Astrocyte of the cerebellum (primary cell): ENCODE data around the gene PXYLP1.
A peak's percentile ranks its signal among the peaks of the same experiment; 100 is the strongest.

ENCODE experiments used
- DNase-seq: peaks from one replicate; pipeline ENCODE4 v3.0.0-alpha.2; 2011; ENCODE audit warnings: low read depth
- H3K4me3 ChIP-seq: 2 replicates; pipeline ENCODE4 v1.5.1; 2011; ENCODE audit warnings: mild to moderate bottlenecking, low read depth, low read length, moderate library complexity
- CTCF ChIP-seq: IDR thresholded peaks from 2 replicates; pipeline ENCODE4 v1.5.1; 2012; ENCODE audit warnings: low read length, low read depth, moderate library complexity, mild to moderate bottlenecking; ENCODE audit errors: missing control alignments
- in situ Hi-C: cut with HindIII; loops from 2 replicates; pipeline ENCODE4 v1.10.0; 2017; ENCODE audit warnings: low sequenced_read_pairs

PXYLP1 gene

GRCh38 chr3:141231101-141231951, at the start of gene PXYLP1:
Gene PXYLP1 (plus strand): TSS chr3:141231825. CDS start chr3:141260176, 28,351 bp downstream.
- peak; percentile 39 for TF ChIP-seq CTCF
- in situ Hi-C loops, result no loop called here
- peak within 1 kb of the TSS; percentile 63 for H3K4me3 ChIP-seq
- DNase-seq, result peak; percentile 57

- in situ Hi-C loops, result no loop called here
- H3K4me3 ChIP-seq, result no peak overlapping the region
- TF ChIP-seq CTCF, result no peak
- no peak for DNase-seq
Measured at GRCh38 chr3:141183606-141184005, 48.0 kb upstream of the PXYLP1 start.

GRCh38 chr3:141184430-141184829, 47.2 kb upstream of the PXYLP1 start:
- in situ Hi-C loops, result no loop called here

GRCh38 chr3:141191097-141191749, 40.4 kb upstream of the PXYLP1 start:
- DNase-seq, result no peak

More at GRCh38 chr3:141184430-141184829, 47.2 kb upstream of the PXYLP1 start:
- H3K4me3 ChIP-seq, result no peak overlapping the region
- DNase-seq, result no peak
- no peak for TF ChIP-seq CTCF

GRCh38 chr3:141192345-141192744, 39.3 kb upstream of the PXYLP1 start:
- peak; percentile 98 for TF ChIP-seq CTCF
- peak; percentile 88 for DNase-seq
- in situ Hi-C loops, result no loop called here
- H3K4me3 ChIP-seq, result no peak overlapping the region

More at GRCh38 chr3:141191097-141191749, 40.4 kb upstream of the PXYLP1 start:
- TF ChIP-seq CTCF, result no peak
- no peak overlapping the region for H3K4me3 ChIP-seq
- in situ Hi-C loops, result no loop called here

GRCh38 chr3:141193066-141193830, 38.4 kb upstream of the PXYLP1 start:
- TF ChIP-seq CTCF, result no peak
- no peak for DNase-seq
- no peak overlapping the region for H3K4me3 ChIP-seq
- in situ Hi-C loops, result no loop called here
